ENCODE measurements around the gene DTWD2.
"Not testable (repeated sequence)": the region's sequence is repeated elsewhere in the genome, so short reads cannot be mapped to it uniquely, and the experiment has no call there.

DTWD2 gene

GRCh38 chr5:118882666-118883065, 105.7 kb downstream of the DTWD2 start:
- no peak for DNase-seq (ENCODE audit: low read depth in 1 of 2, low spot score in 1 of 2)

- not testable (repeated sequence) for DNase-seq (ENCODE audit: low read depth in 1 of 2, low spot score in 1 of 2)
Observed at GRCh38 chr5:118876852-118877251, 111.5 kb downstream of the DTWD2 start.

GRCh38 chr5:118875131-118875530, 113.2 kb downstream of the DTWD2 start:
- DNase-seq (ENCODE audit: low read depth in 1 of 2, low spot score in 1 of 2): no peak

- no peak for DNase-seq (ENCODE audit: low read depth in 1 of 2, low spot score in 1 of 2)
Observed at GRCh38 chr5:118873417-118873816, 114.9 kb downstream of the DTWD2 start.

- no peak for DNase-seq (ENCODE audit: low read depth in 1 of 2, low spot score in 1 of 2)
Observed at GRCh38 chr5:118863345-118863744, 125.0 kb downstream of the DTWD2 start.

GRCh38 chr5:118862596-118862995, 125.8 kb downstream of the DTWD2 start:
- DNase-seq (ENCODE audit: low read depth in 1 of 2, low spot score in 1 of 2): no peak

GRCh38 chr5:118857700-118858099, 130.6 kb downstream of the DTWD2 start:
- DNase-seq (ENCODE audit: low read depth in 1 of 2, low spot score in 1 of 2): no peak

GRCh38 chr5:118854819-118855218, 133.5 kb downstream of the DTWD2 start:
- no peak for DNase-seq (ENCODE audit: low read depth in 1 of 2, low spot score in 1 of 2)

GRCh38 chr5:118851785-118852184, 136.6 kb downstream of the DTWD2 start:
- DNase-seq (ENCODE audit: low read depth in 1 of 2, low spot score in 1 of 2): not testable (repeated sequence)

- DNase-seq (ENCODE audit: low read depth in 1 of 2, low spot score in 1 of 2): not testable (repeated sequence)
Observed at GRCh38 chr5:118849507-118849906, 138.8 kb downstream of the DTWD2 start.

- no peak for DNase-seq (ENCODE audit: low read depth in 1 of 2, low spot score in 1 of 2)
Observed at GRCh38 chr5:118844351-118844750, 144.0 kb downstream of the DTWD2 start.

GRCh38 chr5:118834710-118835109, 153.6 kb downstream of the DTWD2 start:
- DNase-seq (ENCODE audit: low read depth in 1 of 2, low spot score in 1 of 2): no peak

GRCh38 chr5:118832974-118833373, 155.4 kb downstream of the DTWD2 start:
- no peak for DNase-seq (ENCODE audit: low read depth in 1 of 2, low spot score in 1 of 2)

- no peak for DNase-seq (ENCODE audit: low read depth in 1 of 2, low spot score in 1 of 2)
Observed at GRCh38 chr5:118825226-118825625, 163.1 kb downstream of the DTWD2 start.

- DNase-seq (ENCODE audit: low read depth in 1 of 2, low spot score in 1 of 2): no peak
Observed at GRCh38 chr5:118818604-118819003, 169.7 kb downstream of the DTWD2 start.

GRCh38 chr5:118808441-118808840, 179.9 kb downstream of the DTWD2 start:
- no peak for DNase-seq (ENCODE audit: low read depth in 1 of 2, low spot score in 1 of 2)

GRCh38 chr5:118806571-118806970, 181.8 kb downstream of the DTWD2 start:
- no peak for DNase-seq (ENCODE audit: low read depth in 1 of 2, low spot score in 1 of 2)

- no peak for DNase-seq (ENCODE audit: low read depth in 1 of 2, low spot score in 1 of 2)
Observed at GRCh38 chr5:118802335-118802734, 186.0 kb downstream of the DTWD2 start.

GRCh38 chr5:118796081-118796480, 192.3 kb downstream of the DTWD2 start:
- no peak for DNase-seq (ENCODE audit: low read depth in 1 of 2, low spot score in 1 of 2)

GRCh38 chr5:118794281-118794680, 194.1 kb downstream of the DTWD2 start:
- DNase-seq (ENCODE audit: low read depth in 1 of 2, low spot score in 1 of 2): no peak

GRCh38 chr5:118793652-118794051, 194.7 kb downstream of the DTWD2 start:
- no peak for DNase-seq (ENCODE audit: low read depth in 1 of 2, low spot score in 1 of 2)

GRCh38 chr5:118793091-118793490, 195.3 kb downstream of the DTWD2 start:
- DNase-seq (ENCODE audit: low read depth in 1 of 2, low spot score in 1 of 2): no peak

GRCh38 chr5:118791926-118792734, 196.2 kb downstream of the DTWD2 start:
- no peak for DNase-seq (ENCODE audit: low read depth in 1 of 2, low spot score in 1 of 2)

Data from stimulated activated CD4-positive, alpha-beta T cell treated with anti-CD3 and anti-CD28 coated beads, Interleukin-15, amount 100 ng/mL, for 1 hour (primary cell).